Activated CD4-positive, alpha-beta T cell treated with anti-CD3 and anti-CD28 coated beads, Interleukin-2, Interleukin-4, amounts not matched to agents 100 ng/mL and 50 ng/mL, durations not matched to agents 16 hours and 8 hours (primary cell): ENCODE results near the gene LEPROT.
"Not testable (repeated sequence)": the region's sequence is repeated elsewhere in the genome, so short reads cannot be mapped to it uniquely, and the experiment has no call there.

Experiments used
- DNase-seq: peaks from one replicate; pipeline ENCODE4 v3.0.0-alpha.2; 2020; ENCODE audit warnings: low spot score

LEPROT gene, protein sequence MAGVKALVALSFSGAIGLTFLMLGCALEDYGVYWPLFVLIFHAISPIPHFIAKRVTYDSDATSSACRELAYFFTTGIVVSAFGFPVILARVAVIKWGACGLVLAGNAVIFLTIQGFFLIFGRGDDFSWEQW

DNA sequence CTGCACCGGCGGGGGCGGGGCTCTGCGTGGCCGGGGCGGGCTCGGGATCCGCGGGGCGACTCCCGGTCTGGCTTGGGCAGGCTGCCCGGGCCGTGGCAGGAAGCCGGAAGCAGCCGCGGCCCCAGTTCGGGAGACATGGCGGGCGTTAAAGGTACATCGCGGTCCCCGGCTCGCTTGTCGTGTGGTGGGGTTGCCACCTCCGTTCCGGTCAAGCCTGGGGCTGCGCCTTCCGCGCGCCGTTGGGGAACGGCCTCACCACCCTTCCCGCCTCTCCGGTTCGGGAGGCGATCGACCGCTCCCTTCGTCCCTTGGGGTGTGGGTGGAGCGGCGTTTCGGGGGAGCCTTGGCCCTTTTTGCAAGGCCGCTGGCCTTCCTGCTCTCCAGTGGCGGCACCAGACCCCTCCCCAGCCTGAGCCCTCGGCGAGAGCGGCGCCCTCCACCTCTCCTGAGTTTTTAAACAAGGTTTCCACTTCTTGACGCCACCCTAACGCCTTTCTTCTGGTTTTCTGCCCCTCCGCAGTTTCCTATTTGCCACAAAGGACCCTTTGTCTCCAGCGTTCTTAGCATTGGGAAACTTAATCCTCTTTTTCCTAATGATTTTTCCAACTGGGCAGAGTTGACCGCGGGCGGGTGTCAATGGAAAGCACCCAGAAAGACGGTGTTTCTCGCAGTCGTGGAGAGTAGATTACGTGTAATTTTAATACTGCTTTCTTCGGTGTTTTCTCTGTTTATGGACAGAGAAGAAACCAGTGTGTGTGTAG, at the start of gene LEPROT, which contains the start of gene LEPR:
Gene LEPROT (plus strand): TSS at position 79 of the 761 bp plus-strand sequence. CDS start 57 bp downstream, at position 136.
Gene LEPR (plus strand): TSS at position 79 of the 761 bp plus-strand sequence. CDS start 144,898 bp downstream, outside the sequence.
- DNase-seq: no peak

DNA sequence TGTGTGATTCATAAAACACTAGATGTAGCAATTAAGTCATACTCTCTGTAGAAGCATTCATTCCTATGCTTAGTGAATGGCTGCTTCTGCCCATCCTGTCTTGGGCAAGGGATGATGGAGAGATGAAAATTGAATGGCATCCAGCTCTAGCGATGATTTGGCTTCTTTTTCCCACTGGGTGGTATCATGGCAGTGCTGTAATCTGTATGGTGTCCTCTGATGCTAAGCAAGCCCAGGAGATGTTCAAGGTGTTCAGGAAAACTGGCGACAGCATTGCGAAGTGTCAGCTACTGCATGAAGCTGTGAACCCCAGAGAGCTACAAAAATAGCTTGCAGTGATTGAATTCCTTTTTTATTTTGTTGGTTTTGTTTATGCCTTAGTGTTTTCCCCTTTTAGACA, 48.9 kb upstream of the LEPROT start:
- DNase-seq: no peak

DNA sequence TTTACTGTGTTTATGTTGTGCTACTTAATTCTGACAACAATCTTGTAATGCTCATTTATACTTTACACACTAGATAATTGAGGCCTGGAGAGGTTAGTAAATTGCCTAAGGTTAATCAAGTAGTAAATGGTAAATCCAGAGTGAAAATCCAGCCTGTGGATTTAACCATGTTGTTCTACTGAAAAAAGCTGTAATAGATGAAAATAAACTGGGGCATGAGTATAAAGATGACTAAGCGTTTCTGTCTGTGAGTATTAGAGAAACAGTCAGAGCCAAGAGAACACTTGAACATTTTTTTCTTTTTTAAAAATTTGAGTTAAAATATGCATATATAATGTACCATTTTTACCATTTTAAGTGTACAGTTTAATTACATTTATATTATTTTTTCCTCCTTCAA, 47.9 kb upstream of the LEPROT start:
- no peak for DNase-seq

DNA sequence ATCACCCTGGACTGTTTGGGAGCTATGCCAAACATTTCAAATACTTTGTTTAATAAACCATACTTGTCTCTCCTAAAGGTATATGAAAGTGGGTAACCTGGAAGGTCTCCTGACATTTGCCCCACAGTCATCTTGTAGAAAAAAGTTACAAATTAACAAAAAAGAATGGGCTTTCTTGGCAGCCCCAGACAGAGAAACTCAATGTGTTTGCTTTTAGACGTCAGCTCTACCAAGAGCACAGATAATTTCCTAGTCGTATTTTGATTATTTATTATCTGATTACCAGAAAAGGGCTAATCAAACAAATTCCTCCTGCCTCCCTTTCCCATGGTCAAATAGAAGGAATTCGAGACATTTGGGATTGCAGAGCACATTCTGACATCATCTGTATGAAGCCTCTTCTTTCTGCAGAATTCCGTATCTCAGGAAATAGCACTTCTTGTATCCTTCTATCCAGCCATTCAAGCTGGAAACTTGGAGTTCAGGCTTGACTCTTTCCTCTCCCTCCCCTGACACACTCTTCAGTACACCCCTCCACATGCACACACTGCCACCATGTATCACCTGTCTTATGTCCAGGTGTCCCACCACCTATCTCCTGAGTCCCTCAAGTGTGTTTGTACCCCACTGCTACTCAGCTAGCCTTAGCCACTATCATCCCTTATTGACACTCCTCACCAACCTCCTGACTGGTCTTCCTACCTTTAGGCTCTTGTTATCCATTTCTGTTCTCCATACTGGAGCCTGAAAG, 42.8 kb upstream of the LEPROT start:
- DNase-seq: no peak

DNA sequence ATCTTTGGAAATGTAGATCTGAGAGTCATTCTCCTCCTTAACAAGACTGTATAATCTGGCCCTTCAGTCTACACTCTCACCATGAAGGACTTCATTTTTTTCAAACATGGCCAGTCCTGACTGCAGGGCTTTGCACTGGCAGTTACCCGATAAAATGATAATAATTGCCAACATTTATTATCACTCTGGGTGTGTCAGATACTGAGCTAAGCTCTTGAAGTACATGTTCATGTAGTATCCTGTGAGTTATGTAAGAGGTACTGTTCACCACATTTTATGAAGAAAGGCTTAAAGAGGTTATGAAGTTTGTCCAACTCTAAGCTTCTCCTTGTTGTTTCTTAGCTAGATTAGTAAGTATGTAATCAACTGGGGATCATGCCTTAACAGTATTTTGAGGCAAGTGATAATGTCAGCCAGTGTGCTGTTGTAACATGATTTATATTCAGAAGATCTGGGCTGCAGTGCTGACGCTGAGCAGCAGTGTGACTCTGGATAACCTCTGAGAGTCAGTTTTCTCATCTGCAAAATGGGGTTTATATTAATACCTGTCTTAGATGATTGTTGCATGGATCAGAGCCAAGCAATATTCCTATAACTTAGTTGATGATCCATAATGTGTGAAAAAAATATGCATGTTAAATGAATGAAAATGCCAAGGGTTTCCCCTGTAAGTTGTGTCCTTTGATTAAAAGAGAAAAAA, 42.1 kb upstream of the LEPROT start:
- no peak for DNase-seq

DNA sequence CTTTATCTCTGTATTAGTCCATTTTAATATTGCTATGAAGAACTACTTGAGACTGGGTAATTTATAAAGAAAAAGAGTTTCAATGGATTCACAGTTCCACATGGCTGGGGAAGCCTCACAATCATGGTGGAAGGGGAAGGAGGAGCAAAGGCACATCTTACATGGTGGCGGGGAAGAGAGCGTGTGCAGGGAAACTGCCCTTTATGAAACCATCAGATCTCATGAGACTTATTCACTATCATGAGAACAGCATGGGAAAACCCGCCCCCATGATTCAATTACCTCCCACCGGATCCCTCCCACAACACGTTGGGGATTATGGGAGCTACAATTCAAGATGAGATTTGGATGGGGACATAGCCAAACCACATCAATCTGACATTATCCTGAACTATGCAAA, 36.0 kb upstream of the LEPROT start:
- not testable (repeated sequence) for DNase-seq

DNA sequence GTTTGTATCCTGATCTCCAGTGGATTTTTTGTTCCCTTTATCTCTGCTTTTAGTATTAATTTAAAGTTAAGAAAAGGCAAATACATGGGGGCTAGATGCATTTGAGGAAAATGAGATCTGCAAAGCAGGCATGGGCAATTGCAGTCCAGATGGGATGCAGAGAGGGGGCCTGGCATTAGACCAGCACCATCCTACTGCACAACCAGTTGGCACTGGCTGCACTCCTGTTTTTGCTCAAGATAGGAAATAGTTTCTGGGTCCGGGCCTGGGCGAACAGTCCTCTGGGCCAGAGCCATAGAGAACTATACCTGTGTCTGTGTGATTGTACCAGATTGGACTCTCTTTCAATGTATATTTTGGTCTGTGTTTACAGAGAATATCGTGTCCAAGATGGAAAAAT, 34.0 kb upstream of the LEPROT start:
- no peak for DNase-seq

DNA sequence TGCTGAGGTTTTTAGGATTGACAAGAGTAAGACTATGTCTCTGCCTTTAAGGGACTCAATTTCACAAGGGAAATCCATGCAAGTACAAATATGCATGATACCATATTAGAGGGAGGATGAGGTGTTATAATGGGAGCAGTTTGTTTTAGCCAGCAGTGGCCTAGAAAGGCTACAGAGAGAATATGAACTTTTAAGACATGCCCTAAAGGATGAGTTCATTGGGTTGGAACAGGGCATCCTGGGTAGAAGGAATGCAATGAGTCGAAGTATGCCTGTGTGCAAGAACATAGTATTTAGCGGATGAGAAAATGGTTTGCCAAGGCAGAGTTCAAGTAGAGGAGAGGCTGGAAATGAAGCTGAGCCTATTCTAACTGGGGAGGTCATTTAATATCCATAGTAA, 32.6 kb upstream of the LEPROT start:
- DNase-seq: no peak

DNA sequence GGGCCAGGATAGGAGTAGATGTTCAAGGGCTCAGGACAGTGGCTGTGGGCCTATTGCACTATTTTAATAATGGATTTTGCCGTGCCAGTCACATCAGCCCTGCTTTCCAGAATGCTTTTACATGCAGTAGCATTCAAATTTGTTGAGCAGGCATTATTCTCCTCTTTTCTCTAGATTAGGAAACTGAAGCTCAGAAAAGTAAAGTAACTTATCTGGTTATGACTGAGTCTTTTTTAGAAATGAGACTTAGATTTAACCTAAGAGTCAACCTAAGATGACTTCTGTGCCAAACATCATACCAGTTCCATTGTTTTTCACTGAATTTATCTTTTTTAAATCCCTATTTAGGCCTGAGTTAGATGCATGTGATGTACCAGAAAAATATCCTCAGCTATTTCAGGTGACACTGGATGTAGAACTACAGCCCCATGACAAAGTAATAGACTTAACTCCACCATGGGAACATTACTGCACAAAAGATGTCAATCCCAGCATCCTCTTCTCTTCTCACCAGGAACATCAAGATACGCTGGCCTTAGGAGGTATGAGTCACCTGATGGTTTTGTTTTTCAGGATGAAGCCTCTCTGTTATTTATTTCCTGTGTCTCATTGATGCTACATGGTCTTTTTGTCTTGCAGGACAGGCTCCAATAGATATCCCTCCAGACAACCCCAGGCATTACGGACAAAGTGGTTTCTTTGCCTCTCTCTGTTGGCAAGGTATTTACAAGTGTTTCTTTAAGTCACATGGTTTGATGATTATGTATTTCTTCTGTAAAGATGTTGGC, 31.4 kb upstream of the LEPROT start:
- DNase-seq: peak; percentile 50

DNA sequence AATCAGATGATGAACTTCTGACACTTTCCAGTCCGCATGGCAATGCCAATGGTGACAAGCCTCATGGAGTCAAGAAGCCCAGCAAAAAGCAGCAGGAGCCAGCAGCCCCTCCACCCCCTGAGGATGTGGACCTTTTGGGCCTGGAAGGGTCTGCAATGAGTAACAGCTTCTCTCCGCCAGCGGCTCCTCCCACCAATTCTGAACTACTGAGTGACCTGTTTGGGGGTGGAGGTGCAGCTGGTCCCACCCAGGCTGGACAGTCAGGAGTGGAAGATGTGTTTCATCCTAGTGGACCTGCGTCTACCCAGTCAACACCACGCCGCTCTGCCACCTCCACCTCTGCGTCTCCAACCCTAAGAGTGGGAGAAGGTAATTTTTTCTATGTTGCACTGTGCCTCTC, 28.0 kb upstream of the LEPROT start:
- no peak for DNase-seq

DNA sequence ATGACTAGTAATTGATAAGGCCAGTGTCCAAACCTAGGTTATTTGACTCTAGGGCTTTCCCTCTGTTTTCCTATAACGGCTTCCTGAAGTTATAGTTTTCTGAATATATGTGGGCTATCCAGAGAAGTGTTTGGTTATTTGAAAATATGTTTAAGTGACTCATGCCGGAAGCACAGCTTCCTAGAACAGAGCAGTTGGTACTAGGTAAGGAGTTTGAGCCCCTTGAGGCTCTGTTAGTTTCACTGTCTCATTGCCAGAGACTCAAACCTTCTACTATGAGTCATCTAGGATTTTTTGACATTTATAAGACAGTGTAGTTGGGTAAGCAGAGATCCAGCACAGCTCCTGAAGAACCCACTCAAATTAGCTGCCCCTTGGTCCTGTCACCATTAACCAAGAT, 27.1 kb upstream of the LEPROT start:
- DNase-seq: peak; percentile 90

DNA sequence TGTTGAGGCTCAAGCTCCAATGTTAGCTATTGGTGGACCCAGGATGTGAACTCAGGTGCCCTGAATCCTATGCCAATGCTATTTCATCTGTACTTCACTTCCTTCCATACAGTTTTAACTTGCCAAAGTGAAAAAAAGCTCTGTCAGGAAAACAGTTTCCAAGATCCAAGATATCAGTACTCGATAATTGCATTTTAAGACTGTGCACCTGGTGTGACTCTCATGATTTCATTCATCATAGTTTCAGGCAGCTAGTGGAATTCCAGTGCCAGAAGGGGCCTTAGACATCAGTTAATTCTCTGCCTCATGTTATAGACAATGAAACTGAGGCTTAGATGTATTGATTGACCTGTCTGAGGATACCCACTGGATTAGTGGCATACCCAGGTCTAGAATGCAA, 26.5 kb upstream of the LEPROT start:
- no peak for DNase-seq

DNA sequence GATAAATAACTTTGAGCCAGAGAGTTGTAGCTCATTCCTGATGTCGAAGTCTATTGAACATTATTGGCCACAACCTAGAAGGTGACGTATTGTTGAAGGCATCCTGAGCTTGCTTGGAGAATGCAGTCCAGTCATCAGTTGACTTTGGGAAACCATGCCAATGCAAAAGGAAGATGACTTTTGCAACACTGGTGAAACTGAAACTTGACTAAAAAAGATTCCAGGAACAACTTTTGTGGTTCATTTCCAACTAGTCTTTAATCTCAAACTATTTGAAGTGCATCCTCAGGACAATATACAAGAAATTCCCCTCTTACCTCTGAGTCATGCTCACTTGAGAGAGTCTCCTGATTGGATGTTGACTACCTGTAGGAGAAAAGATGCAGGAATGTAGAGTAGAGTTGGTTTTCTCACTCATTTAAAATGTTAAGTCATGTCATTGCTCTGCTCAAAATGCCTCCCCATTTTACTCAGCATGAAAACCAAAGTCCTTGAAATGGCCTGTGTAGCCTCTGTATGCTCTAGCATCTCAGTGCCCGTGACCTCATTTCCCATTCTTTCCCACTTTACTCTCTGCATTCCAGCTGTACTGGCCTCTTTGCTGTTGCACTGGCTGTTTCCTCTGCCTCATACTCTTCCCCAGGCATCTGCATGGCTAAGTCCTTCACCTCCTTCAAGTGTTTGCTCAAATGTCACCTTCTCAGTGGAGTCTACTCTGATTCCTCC, 24.4 kb upstream of the LEPROT start:
- peak; percentile 86 for DNase-seq

DNA sequence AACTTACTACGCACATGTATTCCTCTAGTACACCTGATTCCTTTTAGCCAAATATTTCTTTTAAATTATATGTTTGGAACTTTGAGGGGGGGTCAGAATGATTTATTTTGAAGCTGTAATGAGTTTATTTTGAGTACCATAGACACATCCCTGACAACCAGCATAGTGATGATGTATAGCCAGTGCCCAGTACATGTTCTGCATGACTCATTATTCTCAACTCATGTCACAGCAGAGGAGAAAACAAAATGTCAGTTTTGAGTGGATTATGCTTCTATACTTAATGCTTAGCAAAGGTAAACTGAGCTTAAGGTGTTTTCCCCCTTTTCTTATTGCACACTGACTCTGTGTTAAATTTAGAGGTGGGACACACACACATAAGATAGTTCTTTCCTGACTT, 22.4 kb upstream of the LEPROT start:
- DNase-seq: peak; percentile 51

DNA sequence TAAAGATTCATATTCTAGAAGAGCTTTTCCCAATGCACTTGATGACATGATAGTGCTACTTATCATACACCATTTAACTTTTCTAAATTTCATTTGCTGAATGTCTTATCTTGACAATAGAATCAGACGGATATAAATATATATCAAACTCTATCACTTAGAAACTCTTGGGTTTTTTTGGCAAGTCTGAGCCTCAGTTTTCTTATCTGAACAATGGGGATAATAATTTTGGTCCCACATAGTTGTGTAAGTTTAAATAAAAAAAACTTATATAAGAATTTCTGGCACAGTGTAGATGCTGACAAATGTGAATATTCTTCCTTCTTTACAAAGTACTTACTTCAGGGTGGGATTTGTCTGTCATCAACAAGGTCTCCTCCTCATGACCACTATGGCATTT, 21.5 kb upstream of the LEPROT start:
- DNase-seq: no peak

DNA sequence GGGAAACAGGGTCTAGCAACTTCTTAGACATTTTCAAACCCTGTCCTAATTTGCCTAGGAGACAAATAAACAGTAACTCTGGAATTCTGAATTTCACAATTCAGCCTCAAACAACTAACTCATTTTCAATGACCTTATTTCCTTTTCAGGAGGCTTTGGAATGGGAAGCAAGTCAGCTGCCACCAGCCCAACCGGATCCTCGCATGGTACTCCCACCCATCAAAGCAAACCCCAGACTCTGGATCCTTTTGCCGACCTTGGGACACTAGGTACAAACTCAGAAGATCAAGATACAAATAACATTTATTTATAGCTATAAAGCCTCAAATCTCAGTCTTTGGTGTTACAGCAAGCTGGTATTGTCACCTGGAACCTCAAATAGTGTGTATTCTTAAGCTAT, 18.9 kb upstream of the LEPROT start:
- no peak for DNase-seq

DNA sequence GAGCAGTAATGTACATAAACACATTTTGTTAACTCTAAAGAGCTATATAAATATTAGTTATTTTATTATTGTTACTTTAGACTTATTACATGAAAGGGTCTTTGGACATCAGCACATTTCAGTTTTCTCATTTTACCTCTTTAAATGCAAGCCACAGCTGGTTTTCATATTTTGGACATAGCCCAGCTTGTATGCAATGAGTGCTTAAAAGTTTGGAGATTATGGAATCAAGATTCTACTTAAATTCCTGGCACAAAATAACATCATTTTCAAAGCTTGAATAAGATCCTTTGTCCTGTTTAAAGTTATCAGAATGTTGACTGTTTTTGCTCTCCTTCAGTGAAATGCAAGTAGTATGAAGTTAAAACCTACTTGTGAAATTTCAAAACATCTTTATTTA, 15.5 kb upstream of the LEPROT start:
- no peak for DNase-seq

DNA sequence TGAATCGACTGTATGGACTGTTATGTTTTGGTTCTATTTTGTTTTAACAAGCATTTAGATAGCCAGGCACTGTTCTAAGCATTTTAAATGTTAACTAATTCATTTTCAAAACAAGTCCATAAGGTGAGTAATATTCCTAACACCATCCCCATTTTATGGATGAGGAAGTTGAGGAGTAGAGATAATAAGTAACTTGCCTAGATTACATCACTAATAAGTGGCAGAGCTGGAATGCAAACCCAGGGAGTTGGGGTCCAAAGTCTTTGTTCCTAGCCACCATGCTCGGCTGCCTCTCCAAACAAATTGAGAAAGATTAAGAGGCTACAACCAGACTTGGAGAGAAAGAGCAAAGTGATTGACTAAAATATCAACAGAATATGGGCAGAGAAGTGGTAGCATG, 12.6 kb upstream of the LEPROT start:
- no peak for DNase-seq

DNA sequence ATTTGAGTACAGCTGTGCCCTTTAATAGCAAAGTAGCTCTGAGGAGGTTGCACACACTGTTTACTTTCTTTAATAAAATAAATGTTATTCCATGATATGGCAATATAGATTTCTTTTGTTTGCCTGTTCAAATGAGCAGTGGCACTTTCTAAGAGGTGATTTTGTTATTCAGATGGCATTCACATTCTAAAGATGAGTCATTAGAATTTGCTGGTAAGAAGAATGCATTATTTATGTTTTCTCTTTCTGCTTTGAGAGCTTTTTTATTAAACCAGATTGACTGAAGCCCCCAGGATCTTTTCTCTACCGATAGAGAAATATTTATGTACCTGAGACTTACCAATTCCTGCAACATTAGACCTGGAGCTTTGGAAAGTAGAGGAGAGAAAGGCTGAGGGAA, 11.2 kb upstream of the LEPROT start:
- DNase-seq: no peak

DNA sequence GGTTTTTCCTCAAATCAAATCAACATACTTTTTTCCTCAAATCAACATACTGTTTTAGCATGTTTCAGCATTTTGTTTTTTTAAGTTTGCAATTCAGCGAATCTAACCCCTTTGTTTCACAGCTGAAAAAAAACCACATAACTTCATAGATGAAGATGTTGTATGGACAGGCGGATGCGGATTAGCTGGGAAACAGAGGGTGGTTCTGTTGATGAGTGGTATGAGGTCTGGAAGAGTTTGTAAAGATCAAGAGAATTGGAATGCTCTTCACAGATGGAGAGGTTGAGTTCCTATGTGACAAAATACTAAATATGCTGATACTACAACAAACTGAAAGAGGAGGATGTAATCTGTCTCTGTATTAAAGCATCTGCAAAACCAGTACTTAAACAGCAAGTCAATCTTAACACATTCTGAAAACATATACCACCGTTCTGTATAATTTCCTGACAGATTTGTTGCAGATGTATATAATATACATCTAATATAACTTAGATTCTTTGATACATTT, 10.6 kb upstream of the LEPROT start:
- DNase-seq: no peak
